Activated CD4-positive, alpha-beta T cell treated with anti-CD3 and anti-CD28 coated beads, Interleukin-2, amount 50 U/mL, for 4 hours (primary cell): ENCODE measurements around the gene DCLRE1B.

Source experiments
- DNase-seq, 2 experiments: peaks; one replicate each; pipeline ENCODE4 v3.0.0-alpha.2; 2020

DCLRE1B gene

GRCh38 chr1:113904674-113905434 is at the start of gene DCLRE1B, which contains the start of gene AP4B1:
TSS of gene DCLRE1B (plus strand) at chr1:113905326. CDS start at chr1:113905587, 261 bp downstream.
TSS of gene AP4B1 (minus strand) at chr1:113904799. CDS start at chr1:113904717, 82 bp downstream.
- peak; percentile 93 to 96 for DNase-seq

GRCh38 chr1:113855630-113856400 is 49.3 kb upstream of the DCLRE1B start:
- DNase-seq: no peak

- DNase-seq: no peak
These were observed 48.7 kb upstream of the DCLRE1B start for GRCh38 chr1:113856401-113856790.

DNA sequence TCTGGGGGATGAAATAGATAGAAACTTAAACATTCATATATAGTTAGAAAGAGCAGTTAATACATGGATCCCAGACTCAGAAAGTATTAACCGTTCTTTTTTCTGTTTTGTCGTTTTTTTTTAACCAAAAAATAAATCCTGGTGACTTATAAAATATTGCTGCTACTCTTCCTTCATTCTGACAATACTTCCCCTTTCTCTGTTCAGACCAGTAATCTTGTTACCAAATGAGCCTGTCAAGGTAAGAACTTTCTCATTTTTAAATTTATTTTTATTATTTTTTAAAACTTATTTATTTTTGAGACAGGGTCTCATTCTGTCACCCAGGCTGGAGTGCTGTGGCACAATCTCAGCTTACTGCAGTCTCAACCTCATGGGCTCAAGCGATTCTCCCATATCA is 47.4 kb upstream of the DCLRE1B start:
- DNase-seq: no peak

DNA sequence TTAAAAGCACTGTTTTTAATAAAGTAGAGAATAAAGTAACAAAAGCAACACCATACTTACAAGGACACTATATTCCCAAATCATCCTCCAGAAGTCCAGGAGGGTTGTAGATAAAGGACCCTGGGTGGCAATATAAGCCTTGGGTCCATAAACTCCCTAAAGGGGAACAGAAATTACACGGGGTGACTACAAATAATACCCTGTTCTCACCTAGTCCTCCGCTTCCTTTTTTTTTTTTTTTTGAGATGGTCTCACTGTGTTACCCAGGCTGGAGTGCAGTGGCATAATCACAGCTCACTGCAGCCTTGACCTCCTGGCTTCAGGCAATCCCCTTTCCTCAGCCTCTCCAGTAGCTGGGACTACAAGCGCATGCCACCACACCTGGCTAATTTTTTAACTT is 46.7 kb upstream of the DCLRE1B start:
- no peak for DNase-seq

GRCh38 chr1:113858982-113859381 is 46.1 kb upstream of the DCLRE1B start:
- no peak for DNase-seq

DNA sequence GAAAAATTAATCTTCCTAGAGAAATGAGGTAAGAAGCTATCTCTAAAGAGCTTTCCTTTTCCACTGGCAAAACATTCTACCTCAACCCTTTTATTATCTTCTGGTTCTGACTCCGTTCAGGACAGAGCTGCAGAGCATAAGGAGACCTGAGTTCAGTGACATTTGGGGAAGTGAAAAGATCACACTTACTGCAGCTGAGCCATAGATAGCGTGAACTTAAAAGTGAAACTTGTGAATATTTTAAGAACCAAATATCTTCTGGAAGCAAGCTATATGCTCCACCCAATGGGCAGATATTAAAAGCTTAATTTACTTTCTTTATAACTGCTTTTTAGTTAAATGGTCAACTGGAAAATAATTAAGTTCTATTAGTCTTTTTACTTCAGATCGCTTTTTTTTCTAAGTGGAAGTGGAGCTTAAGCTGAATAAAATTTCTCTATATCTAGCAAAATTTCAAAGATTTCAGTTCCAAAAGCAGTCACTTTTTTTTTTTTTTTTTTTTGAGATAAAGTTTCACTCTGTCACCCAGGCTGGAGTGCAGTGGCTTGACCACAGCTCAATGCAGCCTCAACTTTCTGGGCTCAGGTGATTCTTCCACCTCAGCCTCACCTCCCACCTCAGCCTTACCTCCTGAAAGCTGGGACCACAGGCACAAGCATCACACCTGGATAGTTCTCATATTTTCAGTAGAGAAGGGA is 45.5 kb upstream of the DCLRE1B start:
- no peak for DNase-seq

- no peak for DNase-seq
These were observed 44.2 kb upstream of the DCLRE1B start for GRCh38 chr1:113860891-113861290.

GRCh38 chr1:113861641-113862040 is 43.5 kb upstream of the DCLRE1B start:
- DNase-seq: no peak

- DNase-seq: no peak
These were observed 36.6 kb upstream of the DCLRE1B start for GRCh38 chr1:113868387-113869083.

DNA sequence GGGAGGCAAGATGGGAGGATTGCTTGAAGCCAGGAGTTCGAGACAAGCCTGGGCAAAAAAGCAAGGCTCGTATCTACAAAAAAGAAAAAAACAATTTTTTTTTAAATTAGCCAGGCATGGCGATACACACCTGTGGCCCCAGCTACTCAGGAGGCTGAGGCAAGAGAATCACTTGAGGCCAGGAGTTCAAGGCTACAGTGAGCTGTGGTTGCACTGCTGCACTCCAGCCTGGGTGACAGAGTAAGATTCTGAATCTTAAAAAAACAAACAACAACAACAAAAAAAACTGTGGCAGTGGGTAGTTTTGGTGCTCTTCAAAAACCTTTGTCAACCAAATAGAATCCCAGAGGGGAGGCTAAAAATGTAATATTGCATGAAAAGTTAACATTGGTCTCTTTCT is 34.3 kb upstream of the DCLRE1B start:
- DNase-seq: no peak

DNA sequence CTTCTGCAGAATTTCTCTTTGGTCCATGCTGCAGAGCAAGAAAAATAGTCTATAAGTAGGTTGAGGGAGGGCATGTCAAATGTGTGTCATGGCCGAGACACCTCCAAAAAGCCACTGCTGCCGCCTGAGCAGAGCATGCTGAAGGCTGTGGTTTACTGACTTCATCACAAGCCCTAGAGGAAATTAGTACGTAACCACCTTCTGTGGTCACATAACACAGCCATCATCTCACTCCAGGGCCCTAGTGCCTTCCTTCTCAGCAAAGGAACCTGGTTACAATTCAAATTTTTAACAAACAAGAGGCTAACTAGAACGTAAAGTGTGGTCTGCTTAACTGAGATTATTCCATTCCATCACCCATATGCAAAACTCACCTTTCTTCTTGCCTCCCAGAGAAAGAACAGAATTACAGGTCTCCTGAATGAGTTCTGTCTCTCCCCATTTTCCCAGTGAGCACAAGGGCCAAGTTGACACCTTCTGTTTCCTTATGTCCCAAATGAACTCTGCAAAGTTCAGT is 33.5 kb upstream of the DCLRE1B start, which contains the start of gene PTPN22:
PTPN22 (minus strand) TSS at position 116 of the 517 bp plus-strand sequence.
- peak; percentile 74 to 80 for DNase-seq

GRCh38 chr1:113872219-113872935 is 32.7 kb upstream of the DCLRE1B start:
- DNase-seq: no peak

DNA sequence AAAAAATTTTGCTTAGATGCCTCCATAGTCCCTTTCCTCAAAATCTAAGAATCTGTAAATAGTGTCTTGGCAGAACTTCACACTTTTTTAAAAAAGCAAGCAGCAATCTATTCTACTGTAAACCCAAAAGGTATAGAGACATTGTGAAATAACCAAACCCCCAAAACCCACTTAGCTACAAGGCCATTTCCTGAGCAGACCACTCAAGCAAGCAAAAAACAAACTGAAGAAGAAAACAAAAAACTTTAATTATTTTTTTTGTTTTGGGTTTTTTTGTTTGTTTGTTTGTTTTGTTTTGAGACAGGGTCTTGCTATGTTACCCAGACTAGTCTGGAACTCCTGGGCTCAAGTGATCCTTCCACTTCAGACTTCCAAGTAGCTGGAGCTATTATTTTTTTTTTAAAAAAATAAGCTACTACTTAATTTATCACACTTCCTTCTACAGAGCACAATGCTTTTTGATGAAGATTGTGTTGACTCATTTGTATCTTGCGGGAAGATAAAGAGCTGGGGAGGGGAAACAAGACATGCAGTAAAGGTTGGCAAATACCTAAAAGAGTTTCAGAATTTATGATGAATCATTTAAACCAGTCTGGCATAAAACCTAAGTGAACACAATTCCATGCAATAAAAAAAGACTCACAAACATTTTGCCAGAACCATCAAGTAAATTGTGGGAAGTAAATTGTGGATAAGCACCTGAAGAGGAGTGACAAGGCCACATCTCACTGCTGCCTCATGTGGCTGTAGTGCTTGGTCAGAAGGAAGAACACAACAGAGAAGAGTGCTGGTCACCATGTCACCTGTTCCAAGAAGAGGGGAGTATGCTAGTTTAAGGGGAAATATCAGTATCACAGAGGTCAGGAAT is 30.9 kb upstream of the DCLRE1B start:
- no peak for DNase-seq

DNA sequence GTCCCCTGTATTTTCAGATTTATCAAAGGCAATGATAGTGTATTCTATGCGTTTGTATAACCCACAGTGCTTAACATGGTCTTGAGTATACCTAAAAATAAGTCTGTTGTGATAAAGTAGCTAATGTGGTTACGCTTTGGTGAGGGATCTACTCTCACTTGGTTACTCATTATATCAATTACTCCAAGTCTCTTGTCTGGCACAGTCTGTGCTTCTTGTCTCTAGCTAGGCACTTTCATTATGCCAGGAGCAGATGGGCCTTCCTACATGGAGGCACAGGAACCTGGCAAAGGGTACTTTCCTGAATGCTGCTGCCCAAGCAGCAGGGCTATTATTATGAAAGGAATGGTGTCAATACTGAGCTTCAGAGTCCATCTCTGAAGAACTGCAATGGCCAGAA is 29.4 kb upstream of the DCLRE1B start:
- DNase-seq: no peak

DNA sequence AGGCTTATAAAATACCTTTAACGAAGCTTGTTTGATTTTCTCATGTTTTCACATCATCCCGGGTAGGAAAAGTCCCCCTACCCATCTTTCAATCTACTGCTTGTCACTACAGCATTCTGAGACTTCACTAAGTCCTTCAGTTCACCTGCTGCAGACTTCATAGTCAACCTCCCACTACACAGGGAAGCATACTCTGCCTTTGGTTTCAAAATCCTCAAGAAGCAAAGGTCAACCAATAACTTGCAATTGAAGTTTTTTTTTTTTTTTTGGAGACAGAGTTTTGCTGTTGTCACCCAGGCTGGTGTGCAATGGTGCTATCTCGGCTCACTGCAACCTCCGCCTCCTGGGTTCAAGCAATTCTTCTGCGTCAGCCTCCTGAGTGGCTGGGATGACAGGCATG is 28.9 kb upstream of the DCLRE1B start:
- DNase-seq: no peak

DNA sequence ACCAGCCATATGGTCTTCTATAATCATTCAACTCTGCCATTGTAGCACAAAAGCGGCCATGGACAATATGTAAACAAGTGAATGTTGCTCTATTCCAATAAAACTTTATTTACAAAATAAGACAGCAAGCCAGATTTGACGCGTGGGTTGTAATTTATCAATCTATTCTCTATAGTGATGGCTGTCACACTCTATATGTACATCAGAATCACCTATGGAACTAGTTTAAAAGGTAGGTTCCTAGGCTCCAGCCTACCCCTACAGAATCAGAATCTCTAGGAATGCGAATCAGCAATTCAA is 25.4 kb upstream of the DCLRE1B start:
- no peak for DNase-seq

GRCh38 chr1:113881661-113882060 is 23.5 kb upstream of the DCLRE1B start:
- DNase-seq: no peak

DNA sequence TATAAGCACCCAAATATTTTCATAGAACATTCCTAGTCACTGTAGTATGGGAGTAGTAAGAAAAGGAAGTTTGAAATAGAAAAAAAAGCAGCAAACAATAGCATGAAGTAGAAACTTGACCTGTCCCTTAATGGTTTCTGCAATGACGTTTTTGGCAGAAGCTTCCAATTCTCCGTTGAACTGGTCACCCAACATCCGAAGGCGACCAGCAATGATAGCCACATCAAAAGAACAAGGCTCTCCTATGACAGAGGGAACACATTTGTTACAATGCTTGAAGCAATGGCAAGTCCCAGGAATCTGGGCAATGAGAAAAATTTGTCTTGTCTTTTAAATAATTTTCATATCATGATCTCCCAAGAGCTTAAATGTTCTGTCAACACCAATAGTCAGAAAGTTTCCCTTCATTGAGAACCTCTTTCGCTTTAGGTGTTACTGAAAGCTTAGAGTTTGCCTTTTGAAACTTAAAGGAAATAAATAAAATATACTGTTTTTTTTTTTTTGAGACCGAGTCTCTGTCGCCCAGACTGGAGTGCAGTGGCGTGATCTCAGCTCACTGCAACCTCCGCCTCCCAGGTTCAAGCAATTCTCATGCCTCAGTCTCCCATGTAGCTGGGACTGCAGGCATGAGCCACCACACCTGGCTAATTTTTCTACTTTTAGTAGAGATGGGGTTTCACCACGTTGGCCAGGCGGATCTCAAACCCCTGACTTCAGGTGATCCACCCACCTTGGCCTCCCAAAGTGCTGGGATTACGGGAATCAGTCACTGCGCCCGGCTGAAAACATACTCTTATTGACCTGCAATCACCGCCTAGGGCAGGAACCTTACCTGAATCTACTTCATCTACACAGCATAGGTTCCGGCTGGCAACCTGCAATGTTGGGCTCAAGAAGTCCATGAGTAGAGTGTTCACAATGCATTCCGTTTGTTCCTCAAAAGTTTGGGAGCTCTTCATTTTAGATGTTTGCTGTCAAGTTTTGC is 18.4 kb upstream of the DCLRE1B start:
- DNase-seq: no peak
